Endodermal cell (in vitro differentiated cells): ENCODE results near the gene CLPSL1. TPM values are rescaled to one million over a fixed set of nuclear protein-coding genes. Genes with fewer than 3 reads are reported as not detected.

Experiments used
- DNase-seq: peaks from one replicate; pipeline ENCODE4 v3.0.0-alpha.2; 2017
- H3K27ac ChIP-seq: 2 replicates; pipeline ENCODE4 v1.5.1; 2013; ENCODE audit warnings: mild to moderate bottlenecking, low read depth, low read length, moderate library complexity
- H3K27me3 ChIP-seq: 2 replicates; pipeline ENCODE4 v1.6.1; 2013; ENCODE audit warnings: mild to moderate bottlenecking, low read length, moderate library complexity; ENCODE audit not compliant: insufficient read depth, control insufficient read depth, poor library complexity, severe bottlenecking
- H3K36me3 ChIP-seq: 2 replicates; pipeline ENCODE4 v1.7.0; 2013; ENCODE audit warnings: mild to moderate bottlenecking, low read length, moderate library complexity; ENCODE audit not compliant: control insufficient read depth, insufficient read depth
- H3K4me1 ChIP-seq: one replicate; pipeline ENCODE4 v1.7.0; 2013; ENCODE audit warnings: low read length; ENCODE audit not compliant: control insufficient read depth, insufficient read depth
- H3K4me3 ChIP-seq: 2 replicates; pipeline ENCODE4 v1.5.1; 2013; ENCODE audit warnings: mild to moderate bottlenecking, low read length, moderate library complexity
- H3K9ac ChIP-seq: 2 replicates; pipeline ENCODE4 v1.6.1; 2013; ENCODE audit warnings: mild to moderate bottlenecking, low read length, moderate library complexity; ENCODE audit not compliant: poor library complexity, severe bottlenecking; ENCODE audit errors: extremely low read depth
- H3K9me3 ChIP-seq: 2 replicates; pipeline ENCODE4 v1.6.1; 2013; ENCODE audit warnings: mild to moderate bottlenecking, low read length, moderate library complexity; ENCODE audit not compliant: control insufficient read depth
- H3K27ac Mint-ChIP-seq: 2 replicates; pipeline ENCODE4 v1.8.0; 2020; ENCODE audit warnings: mixed read lengths
- H3K27me3 Mint-ChIP-seq: 2 replicates; pipeline ENCODE4 v1.8.0; 2021; ENCODE audit warnings: mild to moderate bottlenecking, mixed read lengths; ENCODE audit not compliant: insufficient read depth
- H3K36me3 Mint-ChIP-seq: 2 replicates; pipeline ENCODE4 v1.8.0; 2020; ENCODE audit warnings: low read depth, mixed read lengths
- H3K4me1 Mint-ChIP-seq: 2 replicates; pipeline ENCODE4 v1.8.0; 2020; ENCODE audit warnings: mixed read lengths
- H3K4me3 Mint-ChIP-seq: 2 replicates; pipeline ENCODE4 v1.8.0; 2020; ENCODE audit warnings: mild to moderate bottlenecking, moderate library complexity, mixed read lengths
- H3K9me3 Mint-ChIP-seq: 2 replicates; pipeline ENCODE4 v1.8.0; 2020; ENCODE audit warnings: mild to moderate bottlenecking, mixed read lengths
- CTCF ChIP-seq: fragments of 200-600 bp; sonication (generic); conservative IDR thresholded peaks from 2 replicates; pipeline ENCODE4 v1.5.0; 2021; ENCODE audit warnings: antibody characterized with exemption, mild to moderate bottlenecking
- WGBS, 2 experiments: methylation state at CpG; one replicate each; pipeline versions ENCODE4 v1.1.5 to v1.1.7; 2013; ENCODE audit warnings: missing lambda C conversion rate in 2 of 2, mixed read lengths in 1 of 2; ENCODE audit not compliant: insufficient coverage in 1 of 2, insufficient read length in 1 of 2; 5-methylcytosine and 5-hydroxymethylcytosine counted together
- total RNA-seq, 2 donors: library from RNA; stranded (reverse); fragmentation: NEBNext Ultra II Directional in 1 of 2; extraction: Animal tissue kit (Norgen Biotek cat#: 25700) in 1 of 2; gene quantifications; 2 replicates in 1 of 2; 3 replicates in 1 of 2; pipeline ENCODE4 v1.2.1, GENCODE V29; 2021

Gene CLPSL1
- total RNA-seq, 2 donors from 2014 or later: not detected

- H3K9me3 Mint-ChIP-seq: no peaks in the 10 kb centered on the region
- no peak overlapping the region for H3K4me3 Mint-ChIP-seq
- no peak for TF ChIP-seq CTCF
- H3K27me3 Mint-ChIP-seq: peaks cover 3% of the 10 kb centered on the region
- H3K27ac ChIP-seq: no peak overlapping the region
- no peak overlapping the region for H3K27ac Mint-ChIP-seq
- 89% methylated on average over 1 of the region's 1 CpG; no CpG with 5 or more reads in 1 of the 2 experiments for WGBS, 2 experiments
- H3K36me3 ChIP-seq: no peaks in the 10 kb centered on the region
- DNase-seq: no peak
- no peaks in the 10 kb centered on the region for H3K36me3 Mint-ChIP-seq
- H3K4me3 ChIP-seq: no peak overlapping the region
- peaks cover under 1% of the 10 kb centered on the region for H3K4me1 Mint-ChIP-seq
- H3K9ac ChIP-seq: no peak overlapping the region
- no peaks in the 10 kb centered on the region for H3K4me1 ChIP-seq
- H3K9me3 ChIP-seq: no peaks in the 10 kb centered on the region
- no peaks in the 10 kb centered on the region for H3K27me3 ChIP-seq
Observed at GRCh38 chr6:35747877-35748276, 32.9 kb upstream of the CLPSL1 start.

- Mint-ChIP-seq H3K36me3 (no peaks in the 10 kb centered on the region), H3K4me3 (no peak overlapping the region), H3K27ac (no peak overlapping the region), H3K4me1 (no peaks in the 10 kb centered on the region), H3K27me3 (peaks cover 3% of the 10 kb centered on the region), H3K9me3 (no peaks in the 10 kb centered on the region)
- Histone ChIP-seq H3K27me3 (no peaks in the 10 kb centered on the region), H3K27ac (no peak overlapping the region), H3K36me3 (no peaks in the 10 kb centered on the region), H3K9me3 (no peaks in the 10 kb centered on the region), H3K4me3 (no peak overlapping the region), H3K9ac (no peak overlapping the region), H3K4me1 (no peaks in the 10 kb centered on the region)
- no peak for TF ChIP-seq CTCF
- no peak for DNase-seq
- WGBS, 2 experiments: 83 to 92% methylated on average over 6 to 7 of the region's 7 CpGs
Observed at GRCh38 chr6:35750557-35750956, 30.3 kb upstream of the CLPSL1 start.

GRCh38 chr6:35751594-35751993 is 29.2 kb upstream of the CLPSL1 start:
- Histone ChIP-seq H3K9me3 (no peaks in the 10 kb centered on the region), H3K9ac (no peak overlapping the region), H3K4me3 (no peak overlapping the region), H3K36me3 (no peaks in the 10 kb centered on the region), H3K27ac (no peak overlapping the region), H3K27me3 (no peaks in the 10 kb centered on the region), H3K4me1 (no peaks in the 10 kb centered on the region)
- DNase-seq: no peak
- WGBS, 2 experiments: 91% methylated on average over 4 of the region's 4 CpGs
- TF ChIP-seq CTCF: no peak
- H3K4me3 Mint-ChIP-seq: no peak overlapping the region
- H3K36me3 Mint-ChIP-seq: no peaks in the 10 kb centered on the region
- H3K4me1 Mint-ChIP-seq: no peaks in the 10 kb centered on the region
- no peaks in the 10 kb centered on the region for H3K9me3 Mint-ChIP-seq
- peaks cover 3% of the 10 kb centered on the region for H3K27me3 Mint-ChIP-seq
- H3K27ac Mint-ChIP-seq: no peak overlapping the region
